CD8-positive, alpha-beta memory T cell (primary cell): ENCODE results near the gene P2RX3. TPM values are rescaled to one million over a fixed set of nuclear protein-coding genes. Genes with fewer than 3 reads are reported as not detected.
"Not testable (repeated sequence)": the region's sequence is repeated elsewhere in the genome, so short reads cannot be mapped to it uniquely, and the experiment has no call there.

Experiments
- CTCF ChIA-PET: fragments of 350-600 bp; sonication (Branson Sonifier 250); formaldehyde crosslinking; loops from one replicate; lab custom pipeline; 2021; ENCODE audit warnings: antibody characterized with exemption; lab: Charles Lee
- POLR2A ChIA-PET: fragments of 350-600 bp; sonication (Branson Sonifier 250); formaldehyde crosslinking; loops from one replicate; lab custom pipeline; 2021; ENCODE audit warnings: antibody characterized with exemption; lab: Charles Lee
- DNase-seq, 5 donors: peaks; one replicate each; pipeline versions ENCODE4 v3.0.0 to v3.0.0-alpha.2; 2020 to 2022; ENCODE audit warnings: mixed read lengths in 1 of 5
- H3K27ac ChIP-seq: one replicate; pipeline ENCODE4 v1.7.0; 2013; ENCODE audit warnings: low read depth, mild to moderate bottlenecking, low read length, moderate library complexity
- H3K27me3 ChIP-seq: 2 replicates; pipeline ENCODE4 v1.7.0; 2013; ENCODE audit warnings: low read length, mild to moderate bottlenecking; ENCODE audit not compliant: insufficient read depth, poor library complexity, severe bottlenecking
- H3K36me3 ChIP-seq: 2 replicates; pipeline ENCODE4 v1.7.0; 2013; ENCODE audit warnings: mild to moderate bottlenecking, low read length, moderate library complexity; ENCODE audit not compliant: insufficient read depth
- H3K4me1 ChIP-seq: 2 replicates; pipeline ENCODE4 v1.7.0; 2013; ENCODE audit warnings: mild to moderate bottlenecking, low read length, moderate library complexity; ENCODE audit not compliant: insufficient read depth
- H3K4me3 ChIP-seq: 2 replicates; pipeline ENCODE4 v1.7.0; 2013; ENCODE audit warnings: mild to moderate bottlenecking, low read length
- H3K9me3 ChIP-seq: 2 replicates; pipeline ENCODE4 v1.7.0; 2013; ENCODE audit warnings: mild to moderate bottlenecking, low read length
- H3K27ac Mint-ChIP-seq, 8 donors: one replicate each; pipeline ENCODE4 v1.8.0; 2020 to 2021; ENCODE audit warnings: mixed read lengths in 8 of 8, mild to moderate bottlenecking in 6 of 8, inconsistent platforms in 3 of 8, moderate library complexity in 3 of 8
- H3K27me3 Mint-ChIP-seq, 2 donors: one replicate each; pipeline ENCODE4 v1.8.0; 2020 to 2021; ENCODE audit warnings: mixed read lengths in 2 of 2, mild to moderate bottlenecking in 1 of 2, moderate library complexity in 1 of 2
- H3K36me3 Mint-ChIP-seq, 3 donors: one replicate each; pipeline ENCODE4 v1.8.0; 2020 to 2021; ENCODE audit warnings: mixed read lengths in 3 of 3, inconsistent platforms in 1 of 3, mild to moderate bottlenecking in 1 of 3
- H3K4me1 Mint-ChIP-seq, 3 donors: one replicate each; pipeline ENCODE4 v1.8.0; 2020 to 2021; ENCODE audit warnings: mixed read lengths in 3 of 3, inconsistent platforms in 1 of 3, mild to moderate bottlenecking in 1 of 3
- H3K4me3 Mint-ChIP-seq, 7 donors: one replicate each; pipeline ENCODE4 v1.8.0; 2020 to 2021; ENCODE audit warnings: mixed read lengths in 7 of 7, mild to moderate bottlenecking in 6 of 7, moderate library complexity in 4 of 7, inconsistent platforms in 2 of 7
- H3K9me3 Mint-ChIP-seq, 5 donors: one replicate each; pipeline ENCODE4 v1.8.0; 2020 to 2022; ENCODE audit warnings: mixed read lengths in 5 of 5, mild to moderate bottlenecking in 3 of 5, moderate library complexity in 2 of 5, inconsistent platforms in 1 of 5
- polyA plus RNA-seq: library from polyadenylated mRNA; unstranded; fragments of 300-500 nt; fragmentation: Illumina TruSeq; gene quantifications from one replicate; pipeline ENCODE4 v1.2.3, GENCODE V29; 2021
- total RNA-seq, 2 experiments: library from RNA; stranded (reverse); gene quantifications; one replicate each; pipeline ENCODE4 v1.2.3, GENCODE V29; 2021

P2RX3 gene
- total RNA-seq (not detected), polyA plus RNA-seq (not detected)

DNA sequence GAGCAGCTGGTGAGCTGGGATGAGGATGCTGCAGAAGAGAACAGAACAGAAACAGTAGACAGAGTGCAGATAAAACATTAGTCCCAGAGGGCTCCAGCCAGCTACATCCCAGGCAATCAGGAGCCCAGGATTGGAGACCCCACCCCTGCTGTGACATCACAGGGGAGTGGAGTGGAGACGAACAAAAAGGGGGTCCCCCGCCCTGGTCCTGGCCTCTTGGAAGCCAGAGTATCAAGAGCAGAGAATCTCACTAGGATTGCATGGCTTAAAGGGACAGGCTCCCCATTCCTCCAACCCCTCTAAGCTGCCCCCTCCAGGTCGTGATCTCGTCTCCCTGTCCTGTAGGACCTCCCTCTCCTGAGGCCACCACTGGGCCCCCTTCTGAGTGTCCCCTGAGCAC, at the start of gene P2RX3:
P2RX3 (plus strand) TSS at position 211 of the 400 bp plus-strand sequence. CDS start 199 bp downstream, outside the sequence.
- no peak within 1 kb of the TSS for H3K27ac ChIP-seq
- peak in 1 of 5 donors; percentile 44 for DNase-seq
- H3K9me3 ChIP-seq = no peaks in the 10 kb centered on the region
- H3K4me3 ChIP-seq = no peak within 1 kb of the TSS
- peak within 1 kb of the TSS in 3 of 7 donors; percentile 23 to 69 (median 46) for H3K4me3 Mint-ChIP-seq
- ChIA-PET CTCF (interaction anchor here (0.5 to 1.6 kb wide), 4 partner anchors 12 to 155 kb away, joined by 3 to 5 read pairs (median 4); no protein-coding TSS in a partner anchor), POLR2A (no interaction called here)
- peaks cover 0 to 21% (median 0%) of the 10 kb centered on the region in 3 donors for H3K36me3 Mint-ChIP-seq
- H3K4me1 ChIP-seq = peaks cover 22% of the 10 kb centered on the region
- peaks cover 23 to 32% (median 31%) of the 10 kb centered on the region in 3 donors for H3K4me1 Mint-ChIP-seq
- H3K36me3 ChIP-seq = peaks cover 2% of the 10 kb centered on the region
- peak within 1 kb of the TSS; percentile 16 to 72 (median 56) for H3K27ac Mint-ChIP-seq
- H3K27me3 Mint-ChIP-seq = no peaks in the 10 kb centered on the region
- no peaks in the 10 kb centered on the region for H3K9me3 Mint-ChIP-seq
- no peaks in the 10 kb centered on the region for H3K27me3 ChIP-seq

DNA sequence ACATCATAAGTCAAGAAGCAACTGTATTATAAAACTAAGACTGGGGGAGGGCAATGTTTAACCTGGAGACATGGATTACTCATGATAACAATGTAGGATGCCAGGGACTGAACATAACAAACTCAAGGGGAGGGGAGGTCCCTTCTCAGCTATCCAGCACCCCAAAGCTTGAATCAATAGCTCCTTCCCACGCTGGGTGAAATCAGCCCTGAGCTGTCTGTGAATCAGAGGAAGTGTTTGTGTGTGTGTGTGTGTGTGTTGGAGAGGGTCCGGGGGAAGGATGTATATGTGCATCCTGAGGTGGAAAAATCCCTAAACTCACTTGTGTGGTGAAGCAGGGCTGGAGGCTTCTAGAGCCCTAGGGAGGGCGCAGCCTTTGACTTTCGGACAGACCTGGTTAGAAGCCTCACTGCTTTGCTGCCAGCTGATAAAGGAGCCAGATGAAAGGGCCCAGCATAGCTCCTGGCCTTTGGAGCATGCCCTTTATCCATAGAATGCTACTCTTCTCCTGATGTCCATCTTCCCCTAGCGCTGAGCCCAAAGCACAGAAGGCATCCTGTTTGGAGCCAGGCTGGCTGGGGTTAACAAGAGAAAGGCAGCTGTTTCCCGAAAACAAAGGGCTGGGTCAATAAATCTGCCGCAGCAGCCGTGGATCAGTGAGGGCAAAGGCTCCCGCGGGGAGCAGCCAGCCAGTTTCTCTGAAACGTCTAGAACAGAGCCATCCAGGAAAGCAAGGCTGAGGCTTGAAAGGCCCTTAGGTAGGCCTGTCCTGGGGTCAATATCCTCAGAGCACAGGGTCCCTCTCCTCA, 49.2 kb upstream of the P2RX3 start:
- Mint-ChIP-seq H3K4me3 (no peak overlapping the region), H3K27ac (no peak overlapping the region), H3K9me3 (no peaks in the 10 kb centered on the region), H3K36me3 (no peaks in the 10 kb centered on the region), H3K27me3 (peaks cover 19 to 36% of the 10 kb centered on the region in 2 donors), H3K4me1 (no peaks in the 10 kb centered on the region)
- H3K27me3 ChIP-seq = no peaks in the 10 kb centered on the region
- no peak for DNase-seq
- CTCF ChIA-PET = interaction anchor here (0.9 kb wide), 1 partner anchor 12 kb away, joined by 3 read pairs; no protein-coding TSS in a partner anchor
- POLR2A ChIA-PET = no interaction called here
- no peaks in the 10 kb centered on the region for H3K4me1 ChIP-seq
- no peaks in the 10 kb centered on the region for H3K9me3 ChIP-seq
- H3K36me3 ChIP-seq = no peaks in the 10 kb centered on the region
- no peak overlapping the region for H3K27ac ChIP-seq
- H3K4me3 ChIP-seq = no peak overlapping the region

DNA sequence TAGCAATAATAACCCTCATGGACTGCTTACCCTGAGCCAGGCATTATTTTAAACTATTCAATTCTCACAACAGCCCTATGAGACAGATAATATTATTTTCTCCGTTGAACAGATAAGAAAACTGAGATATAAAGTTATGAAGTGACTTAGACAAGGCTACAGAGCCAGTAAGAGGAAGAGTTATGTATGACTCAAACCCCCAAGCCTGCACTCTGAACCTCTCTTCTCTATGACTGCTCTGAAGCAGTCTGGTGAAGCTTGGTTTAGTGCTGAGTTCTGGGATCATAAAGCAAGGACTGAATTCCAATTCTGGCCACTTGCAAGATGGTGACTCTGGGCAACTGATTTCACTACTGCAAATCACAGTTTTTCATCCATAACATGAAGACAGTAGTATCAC, 47.9 kb upstream of the P2RX3 start:
- POLR2A ChIA-PET = no interaction called here
- Histone ChIP-seq H3K9me3 (no peaks in the 10 kb centered on the region), H3K27ac (no peak overlapping the region)

DNA sequence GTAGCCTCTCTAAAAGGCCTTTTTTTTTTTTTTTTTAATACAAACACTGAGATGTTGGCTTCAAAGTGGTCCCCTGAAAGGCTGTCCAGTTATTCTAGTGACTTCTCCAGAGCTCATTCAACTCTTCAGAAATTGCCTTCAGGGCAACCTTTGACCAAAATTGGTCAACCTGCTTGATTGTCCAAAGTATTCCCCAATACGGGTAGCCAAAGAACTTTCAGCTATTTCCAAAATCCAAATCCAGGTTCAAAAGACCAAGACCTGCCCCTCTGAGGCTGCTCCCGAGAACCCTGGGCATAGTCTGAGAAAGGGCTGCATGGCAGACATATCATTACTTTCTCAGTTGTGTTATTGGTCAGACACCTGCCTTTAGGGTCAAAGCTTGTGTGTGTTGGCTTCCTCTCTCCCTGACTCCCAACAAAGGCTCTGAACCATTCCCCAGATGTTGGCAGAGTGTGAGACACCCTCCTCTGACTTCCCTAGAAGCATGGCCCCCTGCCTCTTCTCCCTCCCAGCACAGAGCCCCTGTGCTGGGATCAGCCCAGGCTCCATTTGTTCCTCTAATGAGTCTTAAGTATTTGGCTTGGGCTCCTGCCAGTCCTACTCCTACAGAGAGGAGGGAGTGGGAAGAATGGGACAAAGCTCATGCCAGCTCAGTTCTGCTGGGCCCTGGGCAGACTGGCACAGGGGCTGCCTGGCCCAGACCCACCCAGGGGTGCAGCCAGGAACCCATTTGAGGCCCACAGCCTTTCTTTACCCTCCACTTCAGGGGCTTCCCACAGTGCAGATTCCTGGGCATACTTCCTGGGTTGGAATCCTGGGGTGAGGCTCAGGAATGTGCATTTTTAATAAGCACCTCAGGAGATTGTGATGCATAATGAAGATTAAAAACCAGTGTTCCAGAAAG, 43.7 kb upstream of the P2RX3 start:
- peaks cover 1 to 18% of the 10 kb centered on the region in 2 donors for H3K27me3 Mint-ChIP-seq
- Histone ChIP-seq H3K9me3 (peaks cover 5% of the 10 kb centered on the region), H3K4me1 (no peaks in the 10 kb centered on the region), H3K27ac (no peak overlapping the region), H3K4me3 (no peak overlapping the region), H3K36me3 (no peaks in the 10 kb centered on the region), H3K27me3 (no peaks in the 10 kb centered on the region)
- H3K9me3 Mint-ChIP-seq = peaks cover 2 to 11% (median 3%) of the 10 kb centered on the region in 5 donors
- H3K4me3 Mint-ChIP-seq = no peak overlapping the region
- H3K27ac Mint-ChIP-seq = no peak overlapping the region
- POLR2A ChIA-PET = no interaction called here
- CTCF ChIA-PET = no interaction called here
- DNase-seq = no peak
- H3K4me1 Mint-ChIP-seq = no peaks in the 10 kb centered on the region
- peaks cover under 1 to 23% (median 6%) of the 10 kb centered on the region in 3 donors for H3K36me3 Mint-ChIP-seq

More for the DNA sequence above, 47.9 kb upstream of the P2RX3 start:
- no peaks in the 10 kb centered on the region for H3K9me3 Mint-ChIP-seq
- no peak overlapping the region for H3K27ac Mint-ChIP-seq
- Histone ChIP-seq H3K27me3 (no peaks in the 10 kb centered on the region), H3K4me3 (no peak overlapping the region), H3K4me1 (no peaks in the 10 kb centered on the region), H3K36me3 (no peaks in the 10 kb centered on the region)
- peaks cover 14 to 36% of the 10 kb centered on the region in 2 donors for H3K27me3 Mint-ChIP-seq
- CTCF ChIA-PET = no interaction called here
- DNase-seq = no peak
- no peaks in the 10 kb centered on the region for H3K36me3 Mint-ChIP-seq
- no peak overlapping the region for H3K4me3 Mint-ChIP-seq
- H3K4me1 Mint-ChIP-seq = no peaks in the 10 kb centered on the region

DNA sequence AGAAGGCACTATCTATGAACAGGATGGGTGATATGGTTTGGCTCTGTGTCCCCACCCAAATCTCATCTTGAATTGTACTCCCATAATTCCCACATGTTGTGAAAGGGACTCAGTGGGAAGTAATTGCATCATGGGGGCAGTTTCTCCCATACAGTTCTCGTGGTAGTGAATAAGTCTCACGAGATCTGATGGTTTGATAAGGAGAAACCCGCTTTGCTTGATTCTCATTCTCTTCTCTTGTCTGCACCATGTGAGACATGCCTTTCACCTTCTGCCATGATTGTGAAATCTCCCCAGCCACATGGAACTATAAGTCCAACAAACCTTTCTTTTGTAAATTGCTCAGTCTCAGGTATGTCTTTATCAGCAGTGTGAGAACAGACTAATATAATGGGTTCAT, 41.9 kb upstream of the P2RX3 start:
- CTCF ChIA-PET, DNase-seq, H3K4me3 Mint-ChIP-seq, H3K4me1 ChIP-seq, H3K4me3 ChIP-seq, H3K4me1 Mint-ChIP-seq, H3K9me3 ChIP-seq, H3K27me3 Mint-ChIP-seq, H3K27ac ChIP-seq, H3K27ac Mint-ChIP-seq, H3K27me3 ChIP-seq, POLR2A ChIA-PET, H3K36me3 ChIP-seq: not testable (repeated sequence)
- H3K9me3 Mint-ChIP-seq = peaks cover 3 to 14% (median 6%) of the 10 kb centered on the region in 5 donors
- peaks cover 8 to 36% (median 22%) of the 10 kb centered on the region in 3 donors for H3K36me3 Mint-ChIP-seq

DNA sequence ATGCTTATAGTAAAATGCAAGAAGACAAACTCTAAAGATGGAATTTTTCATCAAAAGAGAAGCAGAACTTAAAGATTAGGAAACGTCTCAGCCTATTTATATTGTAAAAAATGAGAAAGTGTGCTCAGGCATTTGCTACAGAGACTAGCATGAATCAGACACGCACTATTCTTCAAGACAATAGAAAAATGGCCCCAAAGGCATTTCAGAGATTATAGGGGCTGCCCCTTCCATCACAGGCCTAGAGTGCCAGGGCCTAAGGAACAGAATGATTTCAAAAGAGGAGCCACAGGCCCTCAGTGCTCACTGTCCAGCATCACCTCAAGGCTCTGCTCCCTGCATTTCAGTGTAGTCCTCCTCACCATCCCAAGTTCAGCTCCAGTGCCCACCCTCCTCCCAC, 40.9 kb upstream of the P2RX3 start:
- Histone ChIP-seq H3K27ac (no peak overlapping the region), H3K9me3 (peaks cover 5% of the 10 kb centered on the region), H3K36me3 (no peaks in the 10 kb centered on the region), H3K27me3 (no peaks in the 10 kb centered on the region), H3K4me3 (no peak overlapping the region), H3K4me1 (no peaks in the 10 kb centered on the region)
- no peak overlapping the region for H3K4me3 Mint-ChIP-seq
- peaks cover 3 to 14% (median 6%) of the 10 kb centered on the region in 5 donors for H3K9me3 Mint-ChIP-seq
- ChIA-PET CTCF (no interaction called here), POLR2A (no interaction called here)
- H3K27me3 Mint-ChIP-seq = peaks cover 0 to 1% of the 10 kb centered on the region in 2 donors
- H3K4me1 Mint-ChIP-seq = no peaks in the 10 kb centered on the region
- H3K27ac Mint-ChIP-seq = no peak overlapping the region
- peaks cover 11 to 39% (median 32%) of the 10 kb centered on the region in 3 donors for H3K36me3 Mint-ChIP-seq
- DNase-seq = no peak

DNA sequence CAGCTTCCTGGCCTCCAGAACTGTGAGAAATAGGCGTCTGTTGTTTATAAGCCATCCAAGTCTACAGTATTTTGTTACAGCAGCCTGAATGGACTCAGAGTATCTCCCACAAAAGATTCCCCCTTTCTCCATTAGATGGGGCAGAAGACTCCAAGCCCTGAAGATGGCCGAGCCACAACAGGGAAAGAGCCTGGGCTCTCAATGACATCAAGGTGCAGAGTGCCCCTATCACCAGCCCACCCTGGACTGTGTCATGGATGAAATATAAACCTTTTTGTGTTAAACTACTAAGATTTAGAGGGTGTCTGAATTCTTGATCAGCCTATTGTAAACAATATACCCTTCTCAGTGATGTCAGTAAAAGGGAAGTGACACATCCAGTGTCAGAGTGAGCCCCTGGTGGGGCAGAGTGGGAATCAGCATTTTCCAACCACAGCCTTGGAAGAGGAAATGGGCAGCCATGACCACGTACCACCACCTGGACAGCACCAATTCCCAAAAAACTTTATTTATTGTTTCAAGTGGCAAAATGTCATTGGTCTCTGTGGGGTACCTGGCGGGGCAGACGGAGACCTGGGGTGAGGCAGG, 38.9 kb upstream of the P2RX3 start:
- CTCF ChIA-PET = interaction anchor here (0.7 kb wide), 1 partner anchor 69 kb away, joined by 3 read pairs; no protein-coding TSS in a partner anchor
- no peak overlapping the region for H3K4me3 Mint-ChIP-seq

More for the DNA sequence above, 38.9 kb upstream of the P2RX3 start:
- H3K36me3 ChIP-seq = no peaks in the 10 kb centered on the region
- peaks cover 5% of the 10 kb centered on the region for H3K9me3 ChIP-seq
- H3K9me3 Mint-ChIP-seq = peaks cover 3 to 14% (median 6%) of the 10 kb centered on the region in 5 donors
- no peaks in the 10 kb centered on the region for H3K27me3 ChIP-seq
- H3K27me3 Mint-ChIP-seq = peaks cover 0 to 1% of the 10 kb centered on the region in 2 donors
- H3K4me1 ChIP-seq = no peaks in the 10 kb centered on the region
- H3K27ac Mint-ChIP-seq = peak overlapping the region in 1 of 8 donors; percentile 22
- POLR2A ChIA-PET = no interaction called here
- H3K4me1 Mint-ChIP-seq = no peaks in the 10 kb centered on the region
- H3K27ac ChIP-seq = no peak overlapping the region
- peaks cover 11 to 39% (median 34%) of the 10 kb centered on the region in 3 donors for H3K36me3 Mint-ChIP-seq
- no peak for DNase-seq
- H3K4me3 ChIP-seq = no peak overlapping the region
